Measurements from ENCODE around the gene LAMA3.

The LAMA3 gene

DNA sequence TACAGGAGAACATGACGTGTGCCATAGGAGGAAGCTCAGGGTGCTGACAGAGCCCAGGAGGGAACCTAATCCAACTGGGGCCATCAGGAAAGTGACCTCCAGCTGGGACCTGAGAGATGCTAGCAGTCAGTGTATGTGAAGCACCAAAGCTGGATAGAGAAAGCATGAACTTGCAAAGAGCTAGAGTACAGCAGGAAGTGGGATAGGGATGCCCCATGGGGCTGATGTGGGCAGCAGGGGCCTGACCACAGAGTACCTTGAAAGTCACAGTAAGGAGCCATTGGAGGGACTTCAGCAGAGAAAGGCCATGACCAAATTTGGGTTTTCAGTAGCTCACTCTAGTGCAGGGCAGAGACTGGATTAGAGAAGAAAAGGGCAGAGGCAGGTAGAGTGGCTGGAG is 233.7 kb downstream of the LAMA3 start:
- DNase-seq: no peak

- no peak for DNase-seq
These were observed 235.6 kb downstream of the LAMA3 start for GRCh38 chr18:23924813-23925212.

DNA sequence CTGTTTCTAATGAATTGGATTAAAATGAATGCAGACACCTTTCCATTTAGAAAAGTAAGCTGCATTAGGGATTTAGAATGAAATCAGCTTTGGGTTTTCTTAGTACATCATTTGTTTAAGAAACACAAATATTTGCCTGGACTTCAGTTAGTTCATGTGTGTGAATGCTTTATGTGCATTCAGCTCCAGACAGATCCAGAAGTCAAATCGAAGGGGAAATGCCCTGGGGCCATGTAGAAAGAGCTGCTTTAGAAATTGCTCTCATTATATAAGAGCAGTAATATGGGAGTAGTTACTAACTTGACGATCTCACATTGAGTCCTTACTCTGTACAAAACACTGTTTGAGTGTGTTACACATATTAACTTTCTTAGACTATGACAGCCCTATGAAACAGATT is 237.3 kb downstream of the LAMA3 start:
- no peak for DNase-seq

GRCh38 chr18:23927821-23928746 is 238.8 kb downstream of the LAMA3 start:
- no peak for DNase-seq

GRCh38 chr18:23929362-23929930 is 240.2 kb downstream of the LAMA3 start:
- no peak for DNase-seq

DNA sequence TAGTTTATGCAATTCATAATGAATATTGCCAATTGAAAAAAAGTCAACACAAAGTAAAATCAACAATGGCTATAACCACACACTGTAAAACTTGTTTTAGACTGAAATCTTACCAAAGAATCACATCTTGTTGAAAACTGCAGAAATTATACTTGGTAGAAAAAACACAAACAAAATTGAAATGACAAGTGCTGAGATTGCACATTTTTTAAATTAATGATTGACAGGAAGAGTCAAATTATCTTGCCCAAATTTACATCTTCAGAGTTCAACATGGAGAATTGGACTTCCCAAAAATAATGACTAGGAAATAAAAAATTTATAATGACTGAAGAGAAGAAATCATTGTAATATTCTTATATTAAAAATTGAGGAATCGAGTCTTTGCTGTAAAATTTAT is 240.7 kb downstream of the LAMA3 start:
- DNase-seq: no peak

DNA sequence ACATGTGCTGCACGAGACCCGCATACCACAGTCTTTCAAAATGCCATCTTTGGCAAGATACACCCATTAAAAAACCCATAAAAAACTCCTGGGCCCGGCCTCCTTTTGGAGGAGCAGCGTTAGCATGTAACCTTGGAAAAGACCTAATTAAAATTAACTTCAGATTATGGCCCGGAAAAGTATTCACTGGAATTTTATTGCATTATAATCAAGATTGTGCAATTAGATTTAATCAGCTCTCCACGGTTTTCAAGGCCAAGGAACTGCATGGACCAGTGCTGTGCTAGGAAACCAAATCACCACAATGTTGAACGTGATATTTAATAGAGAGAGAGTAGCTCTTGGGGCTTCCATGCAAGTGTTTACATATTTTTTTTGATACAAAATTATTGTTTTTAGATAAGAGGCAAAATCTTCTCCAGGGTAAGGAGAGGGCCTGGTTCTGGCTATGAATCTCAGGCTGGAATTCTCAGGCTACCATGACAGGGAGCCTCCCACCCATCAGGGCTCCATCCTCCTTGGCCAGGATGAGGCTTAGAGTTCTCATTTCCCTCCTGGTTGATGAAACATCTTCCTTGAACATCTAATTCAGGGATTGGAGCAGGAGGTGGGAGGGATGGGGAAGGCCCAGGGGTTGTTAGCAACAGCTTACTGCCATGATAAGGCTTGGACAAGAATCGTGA is 243.3 kb downstream of the LAMA3 start:
- DNase-seq: no peak

DNA sequence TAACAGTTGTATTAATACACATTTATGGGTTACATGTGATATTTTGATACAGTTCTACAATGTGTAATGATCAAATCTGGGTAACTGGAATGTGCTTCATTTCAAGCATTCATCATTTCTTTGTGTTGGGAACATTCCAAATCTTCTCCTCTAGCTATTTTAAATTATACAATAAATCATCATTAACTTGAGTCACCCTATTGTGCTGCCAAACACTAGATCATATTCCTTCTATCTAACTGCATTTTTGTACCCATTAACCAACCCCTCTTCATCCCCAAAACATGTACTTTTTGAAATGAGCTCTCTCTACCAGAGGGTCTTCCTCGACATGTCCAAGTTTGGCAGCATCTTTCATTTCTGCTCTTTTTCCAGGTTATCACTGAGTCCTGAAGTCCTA is 244.2 kb downstream of the LAMA3 start:
- no peak for DNase-seq

GRCh38 chr18:23934252-23934651 is 245.0 kb downstream of the LAMA3 start:
- DNase-seq: no peak

DNA sequence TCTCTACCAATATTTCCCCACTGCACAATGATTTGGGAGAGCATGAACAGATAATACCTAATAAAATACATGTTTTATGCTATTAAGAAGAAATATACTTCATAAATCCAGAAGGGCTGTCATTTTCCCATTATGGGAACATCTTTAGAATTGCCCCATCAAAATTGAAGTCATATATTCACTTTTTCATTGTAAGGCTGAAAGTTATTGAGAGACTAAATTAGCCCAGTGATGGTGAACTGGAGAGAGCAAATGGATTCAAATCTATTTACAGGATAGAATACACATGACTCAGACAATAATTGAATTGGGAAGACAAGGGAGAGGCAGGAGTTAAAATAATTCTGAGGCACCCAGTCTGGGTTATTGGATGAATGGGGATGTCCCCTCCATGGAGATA is 245.6 kb downstream of the LAMA3 start:
- no peak for DNase-seq

GRCh38 chr18:23935804-23936203 is 246.6 kb downstream of the LAMA3 start:
- DNase-seq: no peak

DNA sequence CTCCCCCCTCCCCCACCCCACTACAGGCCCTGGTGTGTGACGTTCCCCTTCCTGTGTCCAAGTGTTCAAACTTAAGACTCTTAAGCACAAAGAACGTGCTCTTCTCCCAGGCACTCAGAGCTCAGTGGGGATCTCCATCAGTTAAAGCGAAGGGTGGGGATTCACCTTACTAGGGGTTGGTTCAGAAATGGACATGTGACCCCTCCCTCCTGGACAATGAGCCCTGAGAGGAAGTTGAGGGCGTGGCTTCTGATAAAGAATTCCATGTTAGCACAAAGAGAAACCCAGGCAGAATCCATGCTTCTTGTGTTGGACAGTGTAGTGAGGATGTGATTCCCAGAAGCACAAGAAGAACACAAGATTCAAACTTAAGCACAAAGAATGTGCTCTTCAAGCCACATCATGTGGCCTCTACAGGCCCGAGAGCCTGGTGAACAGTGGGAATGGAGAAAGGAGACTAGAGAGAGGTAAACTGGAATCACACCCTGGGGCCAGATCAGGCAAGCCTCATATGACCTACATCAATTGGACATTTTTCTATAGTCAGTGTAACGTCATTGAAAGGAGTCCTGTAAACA is 247.2 kb downstream of the LAMA3 start:
- no peak for DNase-seq

DNA sequence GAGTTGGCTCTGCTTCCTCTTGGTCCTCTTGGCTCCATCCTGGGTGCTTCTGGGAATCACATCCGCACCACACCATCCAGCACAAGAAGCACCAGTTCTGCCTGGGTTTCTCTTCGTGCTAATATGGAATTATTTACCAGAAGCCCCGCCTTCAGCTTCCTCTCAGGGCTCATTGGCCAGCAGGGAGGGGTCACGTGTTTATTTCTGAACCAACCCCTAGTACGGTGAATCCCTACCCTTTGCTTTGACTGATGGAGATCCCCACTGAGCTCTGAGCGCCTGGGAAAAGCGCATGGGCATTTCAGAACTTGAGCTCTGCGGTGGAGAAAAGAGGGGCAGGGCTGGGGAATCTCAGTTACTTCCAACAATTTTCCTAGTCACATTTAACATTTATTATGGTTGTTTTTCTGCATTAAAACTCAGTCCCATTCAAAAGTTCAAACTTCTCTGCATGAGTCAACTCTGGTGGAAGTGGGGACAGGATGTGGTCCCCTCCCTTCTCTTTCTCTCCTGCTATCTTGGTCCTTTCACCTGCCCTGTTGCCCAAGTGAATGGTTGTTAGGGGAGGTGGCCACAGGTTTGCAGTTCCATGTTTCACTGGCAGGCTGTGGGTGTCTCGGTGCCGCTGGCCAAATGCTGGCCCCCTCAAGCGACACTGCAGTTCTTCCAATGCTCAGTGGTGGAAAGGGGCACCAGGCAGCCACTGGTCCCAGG is 248.9 kb downstream of the LAMA3 start:
- no peak for DNase-seq

DNA sequence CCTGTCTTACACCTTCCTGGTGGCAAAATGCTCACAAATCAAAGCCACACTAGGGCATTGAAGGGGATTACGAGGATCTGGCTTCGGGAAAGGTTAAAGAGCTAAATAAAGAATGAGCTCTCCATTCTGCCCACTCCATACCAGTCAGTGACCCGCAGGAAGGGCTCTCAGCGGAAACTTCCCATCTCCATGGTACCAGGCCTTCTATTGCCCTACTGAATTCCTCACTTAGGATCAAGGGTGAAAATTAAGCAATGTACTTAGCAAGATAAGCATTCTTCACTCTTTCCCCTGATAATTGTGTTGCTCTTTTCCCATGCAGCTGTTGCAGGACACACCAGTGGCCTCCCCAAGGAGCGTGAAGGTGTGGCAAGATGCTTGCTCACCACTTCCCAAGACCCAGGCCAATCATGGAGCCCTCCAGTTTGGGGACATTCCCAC is 249.7 kb downstream of the LAMA3 start:
- DNase-seq: no peak

DNA sequence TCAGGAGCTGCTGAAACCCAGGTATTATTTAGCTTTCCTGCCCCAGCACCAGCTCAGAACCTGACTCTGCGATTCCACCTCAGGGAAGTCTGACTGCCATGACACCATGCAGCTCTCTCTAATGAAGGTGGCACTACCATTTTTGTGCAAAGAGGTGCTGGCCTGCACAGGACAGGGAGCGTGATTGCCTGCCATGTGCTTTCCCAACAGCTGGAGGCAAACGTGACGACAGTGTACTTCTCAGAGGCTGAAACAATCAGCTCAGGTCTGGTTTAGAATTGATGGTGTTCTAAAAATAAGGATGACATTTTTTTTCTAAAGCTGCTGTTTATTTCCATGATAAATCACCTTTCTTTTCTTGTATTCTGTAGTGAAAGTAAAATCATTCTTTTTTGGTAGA is 250.1 kb downstream of the LAMA3 start:
- DNase-seq: no peak

DNA sequence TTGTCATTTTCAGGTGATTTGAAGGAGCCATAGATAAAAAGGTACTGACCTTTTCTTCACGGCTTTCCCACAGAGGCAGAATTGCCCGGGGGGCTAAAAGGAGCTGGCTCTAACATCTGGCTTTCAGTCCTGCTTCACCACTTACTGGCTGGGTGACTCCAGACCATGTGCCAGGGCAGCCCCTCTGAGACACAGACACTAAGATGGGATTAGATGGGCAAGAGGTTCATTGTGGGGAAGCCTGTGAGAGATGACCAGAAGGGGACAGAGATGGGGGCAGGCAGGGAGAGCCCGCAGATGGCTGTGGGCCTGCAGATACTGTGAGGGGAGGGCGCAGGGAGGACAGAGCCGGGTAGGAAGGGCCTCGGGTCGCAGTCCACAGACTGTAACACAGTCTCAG is 250.6 kb downstream of the LAMA3 start:
- no peak for DNase-seq

DNA sequence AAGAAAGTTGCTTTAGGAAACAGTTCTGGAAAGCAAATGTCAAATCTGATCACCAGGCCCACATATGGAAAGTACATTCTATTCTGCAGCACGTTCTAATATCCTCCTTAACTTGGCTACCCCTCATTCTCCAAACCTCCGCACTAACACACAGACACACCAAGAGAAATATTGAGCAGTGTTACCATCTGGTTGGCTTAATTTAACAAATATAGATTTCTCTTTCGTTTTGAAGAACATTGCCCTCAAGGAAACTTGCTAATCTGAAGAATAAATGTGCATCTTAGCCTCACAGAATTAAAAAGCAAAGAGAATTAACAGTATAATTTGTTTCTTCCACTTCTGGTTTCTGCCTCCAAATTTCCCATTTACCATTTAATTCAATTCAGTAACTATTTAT is 252.5 kb downstream of the LAMA3 start:
- DNase-seq: no peak

- no peak for DNase-seq
These were observed 253.9 kb downstream of the LAMA3 start for GRCh38 chr18:23943104-23943503.

DNA sequence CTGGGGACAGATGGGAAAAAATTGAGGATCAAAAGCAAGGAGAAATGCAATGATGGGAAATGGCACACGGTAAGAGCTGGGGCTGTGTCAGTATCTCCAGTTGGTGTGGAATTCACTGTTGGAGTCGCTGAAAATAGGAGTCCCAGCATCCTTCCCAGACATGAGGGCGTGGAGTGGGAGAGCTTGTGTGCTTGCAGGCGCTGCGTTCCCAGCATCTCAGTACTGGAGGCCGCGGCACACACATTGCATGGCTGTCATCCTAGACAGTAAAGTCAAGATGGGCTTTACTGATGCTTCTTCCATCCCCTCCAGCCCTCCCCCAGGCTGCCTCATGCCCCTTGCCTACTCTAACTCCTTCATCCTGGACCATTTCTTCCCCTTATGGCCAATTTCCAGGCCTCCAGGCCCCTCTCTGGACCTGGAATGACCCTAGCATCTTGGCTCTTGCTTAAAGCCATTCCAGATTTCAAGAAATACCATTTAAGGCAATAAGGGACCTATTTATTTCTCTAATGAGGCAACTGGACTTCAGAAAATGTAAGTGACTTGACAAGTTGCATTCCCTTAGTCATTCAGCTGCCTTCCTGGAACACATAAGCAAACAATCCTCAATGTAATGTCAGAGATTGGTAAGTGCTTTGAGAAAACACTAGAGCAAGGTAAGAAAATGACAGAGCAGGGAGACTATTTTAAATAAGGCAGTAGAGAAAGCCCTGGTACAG is 254.8 kb downstream of the LAMA3 start:
- DNase-seq: no peak

DNA sequence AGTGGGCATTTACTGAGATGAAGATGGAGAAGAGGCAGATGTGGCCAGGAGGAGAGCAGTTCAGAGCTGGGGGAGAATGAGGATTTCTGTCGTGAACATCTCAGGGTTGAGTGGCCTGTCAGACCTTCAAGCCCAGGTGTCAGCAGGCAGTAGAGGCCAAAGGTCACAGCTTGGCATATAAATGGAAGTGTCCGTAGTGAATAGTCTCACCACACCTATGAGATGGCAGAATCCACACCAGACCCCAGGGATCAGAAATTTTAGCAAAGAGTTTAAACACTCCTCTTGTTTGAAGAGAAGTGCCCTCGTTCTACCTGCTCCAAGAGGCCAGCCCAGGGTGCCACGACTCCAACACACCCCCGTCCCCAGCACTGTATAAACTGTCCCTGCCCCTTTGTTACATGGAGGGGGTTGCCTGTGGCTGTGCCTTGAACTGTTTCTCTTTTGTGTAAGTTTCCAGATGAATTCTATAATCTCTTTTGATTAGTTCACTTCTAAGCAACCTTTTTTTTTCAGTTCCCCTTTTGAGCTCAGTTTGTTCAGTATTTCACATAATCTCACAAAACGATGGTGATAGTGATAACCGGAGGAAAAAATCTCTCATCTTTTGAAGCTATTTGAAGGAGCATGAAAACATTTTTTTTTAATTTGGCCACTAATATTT is 256.3 kb downstream of the LAMA3 start:
- DNase-seq: no peak

DNA sequence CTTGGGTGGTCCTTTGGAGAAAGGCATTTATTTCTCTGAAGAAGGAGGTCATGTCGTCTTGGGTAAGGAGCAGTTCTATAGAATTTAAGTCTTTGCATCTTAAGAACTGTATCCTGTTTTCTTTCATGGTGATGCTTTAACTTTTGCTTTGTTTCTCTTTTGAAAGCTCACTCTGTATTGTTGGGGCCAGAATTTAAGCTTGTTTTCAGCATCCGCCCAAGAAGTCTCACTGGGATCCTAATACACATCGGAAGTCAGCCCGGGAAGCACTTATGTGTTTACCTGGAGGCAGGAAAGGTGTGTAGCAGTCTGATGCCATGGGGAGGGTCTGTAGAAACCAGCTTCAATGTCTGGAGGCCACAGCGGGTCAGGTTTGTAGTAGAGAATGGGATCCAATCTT is 260.6 kb downstream of the LAMA3 start:
- no peak for DNase-seq

- DNase-seq: no peak
These were observed 261.4 kb downstream of the LAMA3 start for GRCh38 chr18:23950644-23951043.

Measured in DMS79 treated with DMSO at 0.1 percent for 48 hours (cell line).